HG02759 (cell line): ENCODE measurements around the gene ASGR2.
"Not testable (repeated sequence)": the region's sequence is repeated elsewhere in the genome, so short reads cannot be mapped to it uniquely, and the experiment has no call there.

Experiments used
- ATAC-seq: cut with Tn5 transposase; IDR thresholded peaks from one replicate; pipeline ENCODE4 v1.9.1; 2021; ENCODE audit warnings: mild to moderate bottlenecking, moderate library complexity; ENCODE audit not compliant: unreplicated experiment

The ASGR2 gene

DNA sequence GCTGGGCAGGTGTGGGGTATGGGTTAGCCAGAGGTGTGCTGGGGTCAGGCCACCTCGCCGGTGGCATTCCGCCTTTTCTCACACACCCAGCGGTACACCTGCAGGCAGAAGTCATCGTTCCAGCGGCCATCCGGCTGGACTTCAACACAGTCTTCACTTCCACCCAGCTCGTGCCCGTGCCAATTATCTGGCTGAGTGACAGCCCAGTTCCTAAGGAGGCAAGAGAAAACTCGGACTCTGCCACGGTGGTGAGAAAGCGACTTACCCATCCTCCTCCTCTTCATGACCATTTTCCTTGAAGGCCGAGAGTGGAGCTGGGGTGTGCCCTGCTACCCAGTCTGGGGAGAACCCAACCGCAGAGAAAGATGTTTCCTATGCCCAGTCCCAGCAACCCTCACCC is 13.1 kb downstream of the ASGR2 start:
- ATAC-seq = no peak

GRCh38 chr17:7100641-7101379 is 13.8 kb downstream of the ASGR2 start:
- ATAC-seq = not testable (repeated sequence)

DNA sequence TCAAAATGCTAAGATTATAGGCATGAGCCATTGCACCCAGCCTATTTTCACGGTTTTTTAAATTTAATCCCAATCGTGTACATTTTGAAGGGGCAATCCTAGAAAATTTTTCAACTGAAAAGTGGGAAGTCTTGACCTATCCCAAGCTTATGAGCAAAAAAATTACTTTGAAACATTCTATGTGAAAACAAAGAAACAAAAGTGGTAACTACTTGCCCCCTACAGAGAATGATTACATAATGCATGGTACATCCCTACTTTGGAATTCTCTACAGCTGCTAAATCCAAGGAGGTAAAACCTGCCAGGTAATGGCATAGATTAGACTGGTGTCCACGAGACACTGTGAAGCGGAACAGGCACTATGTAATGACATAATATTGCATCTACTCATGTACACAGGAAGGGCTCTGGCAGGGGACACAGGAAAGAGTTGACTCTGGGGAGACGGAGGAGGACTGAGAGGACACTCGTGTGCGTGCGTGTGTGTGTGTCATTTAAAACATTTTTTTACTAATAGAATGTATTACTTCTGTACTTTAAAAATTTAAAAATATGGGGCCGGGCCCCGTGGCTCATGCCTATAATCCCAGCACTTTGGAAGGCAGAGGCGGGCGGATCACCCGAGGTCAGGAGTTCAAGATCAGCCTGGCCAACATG is 15.7 kb downstream of the ASGR2 start:
- ATAC-seq = no peak

- ATAC-seq = no peak
Measured at GRCh38 chr17:7097940-7098339, 16.7 kb downstream of the ASGR2 start.

- no peak for ATAC-seq
Measured at GRCh38 chr17:7095625-7096024, 19.0 kb downstream of the ASGR2 start.

- no peak for ATAC-seq
Measured at GRCh38 chr17:7094652-7095019, 20.0 kb downstream of the ASGR2 start.

GRCh38 chr17:7091311-7092005 is 23.2 kb downstream of the ASGR2 start:
- ATAC-seq = not testable (repeated sequence)

- ATAC-seq = not testable (repeated sequence)
Measured at GRCh38 chr17:7089570-7089969, 25.1 kb downstream of the ASGR2 start.

GRCh38 chr17:7088442-7088841 is 26.2 kb downstream of the ASGR2 start:
- not testable (repeated sequence) for ATAC-seq

GRCh38 chr17:7084088-7084487 is 30.5 kb downstream of the ASGR2 start:
- no peak for ATAC-seq

GRCh38 chr17:7083592-7083991 is 31.0 kb downstream of the ASGR2 start:
- ATAC-seq = no peak

DNA sequence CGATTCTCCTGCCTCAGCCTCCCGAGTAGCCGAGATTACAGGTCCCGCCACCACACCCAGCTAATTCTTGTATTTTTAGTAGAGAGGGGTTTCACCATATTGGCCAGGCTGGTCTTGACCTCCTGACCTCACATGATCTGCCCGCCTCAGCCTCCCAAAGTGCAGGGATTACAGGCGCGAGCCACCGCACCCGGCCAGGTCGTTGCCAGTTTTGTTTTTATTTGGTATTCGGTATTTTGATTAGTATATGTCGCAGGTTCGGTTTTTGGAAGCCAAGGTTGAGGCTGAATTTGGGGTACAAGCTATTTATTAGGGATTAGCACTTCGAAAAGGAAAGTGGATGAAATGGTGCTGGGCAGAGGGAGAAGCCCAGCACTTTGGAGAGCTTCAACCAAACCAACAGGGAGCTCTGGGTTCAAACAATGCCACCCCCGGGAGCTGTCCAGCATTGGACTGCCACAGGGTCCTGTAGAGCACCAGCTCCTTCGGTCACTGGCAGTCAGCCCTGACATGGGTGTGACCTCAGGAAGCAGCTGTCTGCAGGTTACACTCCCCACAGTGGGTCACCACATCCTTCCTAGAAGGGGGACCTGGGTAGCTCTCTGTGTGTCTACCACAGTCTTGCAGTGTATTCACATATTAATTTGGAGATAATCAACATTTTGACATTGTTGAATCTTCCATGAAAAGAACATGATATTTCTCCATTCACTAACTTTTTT is 33.1 kb downstream of the ASGR2 start:
- ATAC-seq = no peak

- ATAC-seq = no peak
Measured at GRCh38 chr17:7080456-7081041, 34.1 kb downstream of the ASGR2 start.

DNA sequence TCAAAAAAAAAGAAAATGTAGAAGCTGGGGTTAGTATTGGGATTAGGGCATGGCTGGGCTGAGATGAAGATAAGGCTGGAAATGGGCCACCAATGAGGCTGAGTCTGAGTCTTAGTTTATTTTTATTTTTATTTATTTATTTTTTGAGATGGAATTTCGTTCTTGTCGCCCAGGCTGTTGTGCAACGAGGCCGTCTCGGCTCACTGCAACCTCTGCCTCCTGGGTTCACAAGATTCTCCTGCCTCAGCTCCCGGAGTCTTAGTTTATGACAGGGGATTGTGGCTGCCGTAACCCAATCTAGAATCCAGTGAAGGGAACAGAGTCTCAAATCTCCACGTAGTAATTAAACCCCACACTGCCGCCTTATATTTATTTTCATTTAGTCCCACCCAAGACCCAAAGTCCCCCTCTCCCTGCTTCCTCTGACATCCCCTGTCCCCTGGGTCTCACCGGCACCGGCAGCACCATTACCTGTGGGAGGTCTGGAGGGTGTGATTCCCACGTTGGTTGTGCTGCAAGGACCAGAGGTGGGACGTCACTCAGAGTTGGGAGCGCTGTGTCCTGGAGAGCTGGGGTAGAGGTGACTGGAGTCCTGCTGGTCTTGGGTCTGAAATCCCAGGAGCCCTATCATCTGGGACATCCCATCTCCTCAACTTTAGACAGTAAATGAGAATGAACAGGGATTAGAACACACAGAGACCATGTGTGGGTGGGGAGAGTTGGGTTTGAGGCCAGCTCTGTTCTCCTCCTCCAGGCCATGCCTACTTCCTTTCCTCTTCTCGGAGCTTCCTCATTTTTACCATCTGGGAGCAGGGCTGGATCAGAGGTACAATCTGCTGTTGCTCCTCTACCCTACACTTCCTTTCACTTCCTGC is 34.8 kb downstream of the ASGR2 start, which contains the start of gene CLEC10A:
CLEC10A (minus strand) TSS at position 671 of the 875 bp plus-strand sequence. CDS start 1,439 bp downstream, outside the sequence.
- ATAC-seq = no peak

DNA sequence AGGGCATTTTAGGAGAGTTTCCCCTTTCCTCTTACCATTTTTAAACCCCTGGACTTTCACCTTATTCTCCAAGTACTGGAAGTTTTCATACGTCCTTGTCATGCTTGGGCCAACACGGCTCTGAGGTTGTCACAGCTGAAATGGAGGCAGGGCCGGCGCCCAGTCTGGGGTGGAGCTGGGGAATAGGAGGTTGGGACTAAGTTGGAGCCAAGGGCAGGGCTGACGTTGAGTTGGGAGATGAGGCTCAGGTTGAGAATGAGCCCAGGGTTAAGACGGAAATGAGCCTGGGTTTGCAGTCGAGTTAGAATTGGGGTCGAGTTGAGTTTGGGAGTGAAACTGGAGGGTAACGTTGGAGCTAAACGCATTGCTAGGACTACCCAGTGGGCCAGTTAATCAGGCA is 35.9 kb downstream of the ASGR2 start:
- no peak for ATAC-seq

- no peak for ATAC-seq
Measured at GRCh38 chr17:7077911-7078546, 36.6 kb downstream of the ASGR2 start.

GRCh38 chr17:7074931-7075330 is 39.7 kb downstream of the ASGR2 start:
- ATAC-seq = no peak

GRCh38 chr17:7072406-7072805 is 42.2 kb downstream of the ASGR2 start:
- no peak for ATAC-seq

GRCh38 chr17:7070712-7071111 is 43.9 kb downstream of the ASGR2 start:
- no peak for ATAC-seq
